AG09319 (cell line): ENCODE measurements around the gene FTSJ1.
"Not testable (repeated sequence)": the region's sequence is repeated elsewhere in the genome, so short reads cannot be mapped to it uniquely, and the experiment has no call there.

Experiments
- DNase-seq: peaks from one replicate; pipeline ENCODE4 v3.0.0-alpha.2; 2010; ENCODE audit warnings: low read depth; ENCODE audit errors: extremely low read depth
- TF ChIP-seq, protein P1 (sequence below): IDR thresholded peaks from 2 replicates; pipeline ENCODE4 v1.5.1; 2011; ENCODE audit warnings: low read depth, mild to moderate bottlenecking, inconsistent platforms, low read length, moderate library complexity

The FTSJ1 gene

DNA sequence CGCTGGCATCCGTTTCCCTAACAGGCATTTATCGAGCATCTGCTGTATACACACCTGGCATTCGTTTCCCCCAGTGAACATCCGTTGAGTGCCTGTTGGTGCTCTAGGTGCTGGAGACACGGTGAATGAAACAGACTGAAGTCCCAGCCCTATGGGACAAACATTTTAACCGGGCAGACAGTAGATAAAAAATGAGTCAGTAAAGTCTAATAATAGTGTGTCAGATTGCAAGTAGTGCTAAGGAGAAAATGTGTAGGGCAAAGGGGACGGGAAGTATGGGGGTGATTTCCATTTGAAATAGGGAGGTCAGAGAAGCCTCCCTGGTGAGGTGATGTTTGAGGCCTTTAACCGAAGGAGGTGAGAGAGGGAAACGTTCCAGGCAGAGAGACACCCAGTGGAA, 40.3 kb downstream of the FTSJ1 start:
- TF ChIP-seq, protein P1, sequence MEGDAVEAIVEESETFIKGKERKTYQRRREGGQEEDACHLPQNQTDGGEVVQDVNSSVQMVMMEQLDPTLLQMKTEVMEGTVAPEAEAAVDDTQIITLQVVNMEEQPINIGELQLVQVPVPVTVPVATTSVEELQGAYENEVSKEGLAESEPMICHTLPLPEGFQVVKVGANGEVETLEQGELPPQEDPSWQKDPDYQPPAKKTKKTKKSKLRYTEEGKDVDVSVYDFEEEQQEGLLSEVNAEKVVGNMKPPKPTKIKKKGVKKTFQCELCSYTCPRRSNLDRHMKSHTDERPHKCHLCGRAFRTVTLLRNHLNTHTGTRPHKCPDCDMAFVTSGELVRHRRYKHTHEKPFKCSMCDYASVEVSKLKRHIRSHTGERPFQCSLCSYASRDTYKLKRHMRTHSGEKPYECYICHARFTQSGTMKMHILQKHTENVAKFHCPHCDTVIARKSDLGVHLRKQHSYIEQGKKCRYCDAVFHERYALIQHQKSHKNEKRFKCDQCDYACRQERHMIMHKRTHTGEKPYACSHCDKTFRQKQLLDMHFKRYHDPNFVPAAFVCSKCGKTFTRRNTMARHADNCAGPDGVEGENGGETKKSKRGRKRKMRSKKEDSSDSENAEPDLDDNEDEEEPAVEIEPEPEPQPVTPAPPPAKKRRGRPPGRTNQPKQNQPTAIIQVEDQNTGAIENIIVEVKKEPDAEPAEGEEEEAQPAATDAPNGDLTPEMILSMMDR: no peak
- no peak for DNase-seq

DNA sequence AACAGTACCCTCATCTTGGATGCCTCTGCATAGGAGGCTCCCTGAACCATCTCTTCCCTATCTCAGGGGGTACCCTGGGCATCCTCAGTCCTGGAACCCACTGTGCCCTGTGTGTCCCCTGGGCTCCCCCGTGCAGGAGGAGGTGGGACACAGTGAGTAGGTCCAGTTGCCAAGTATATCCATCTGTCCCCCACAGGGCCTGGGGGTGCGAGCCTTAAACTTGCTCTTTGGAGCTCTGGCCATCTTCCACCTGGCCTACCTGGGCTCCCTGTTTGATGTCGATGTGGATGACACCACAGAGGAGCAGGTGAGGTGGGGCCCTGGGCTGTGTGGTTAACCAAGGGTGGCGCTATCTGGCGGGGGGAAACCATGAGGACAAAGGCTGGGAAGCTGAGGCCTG, 41.0 kb downstream of the FTSJ1 start:
- no peak for DNase-seq
- TF ChIP-seq, protein P1: no peak

DNA sequence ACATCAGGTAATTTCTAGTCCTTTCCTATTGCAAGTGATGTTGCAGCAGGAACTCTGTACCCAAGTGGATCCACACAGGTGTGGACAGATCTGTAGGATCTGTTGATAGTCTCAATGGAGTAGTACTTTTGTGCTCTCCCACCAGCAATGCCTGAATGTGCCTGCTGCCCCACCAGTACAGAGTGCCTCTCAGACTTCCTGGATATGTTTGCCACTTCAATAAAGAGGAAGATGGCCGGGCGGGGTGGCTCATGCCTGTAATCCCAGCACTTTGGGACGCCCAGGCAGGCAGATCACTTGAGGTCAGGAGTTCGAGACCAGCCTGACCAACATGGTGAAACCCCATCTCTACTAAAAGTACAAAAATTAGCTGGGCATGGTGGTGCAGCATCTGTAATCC, 43.5 kb downstream of the FTSJ1 start:
- not testable (repeated sequence) for DNase-seq

DNA sequence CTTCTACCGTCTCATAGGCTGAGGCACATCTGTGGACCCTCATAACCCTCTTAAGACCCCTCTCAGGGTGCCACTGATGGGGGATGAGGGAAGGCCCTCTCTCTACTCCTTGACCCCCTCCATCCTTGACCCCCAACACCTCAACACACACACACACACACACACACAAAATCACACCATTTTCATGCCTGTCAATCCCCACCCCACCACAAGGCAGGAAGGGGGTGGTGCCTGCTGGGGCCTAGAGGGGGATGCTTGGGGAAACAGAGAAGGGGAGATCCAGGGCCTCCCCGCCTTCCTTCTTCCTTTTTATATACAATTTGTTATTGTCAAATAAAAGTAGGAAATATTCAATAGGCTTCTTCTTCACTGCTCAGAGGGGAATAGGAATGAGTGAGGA, 44.5 kb downstream of the FTSJ1 start:
- DNase-seq: no peak
- TF ChIP-seq, protein P1: no peak

DNA sequence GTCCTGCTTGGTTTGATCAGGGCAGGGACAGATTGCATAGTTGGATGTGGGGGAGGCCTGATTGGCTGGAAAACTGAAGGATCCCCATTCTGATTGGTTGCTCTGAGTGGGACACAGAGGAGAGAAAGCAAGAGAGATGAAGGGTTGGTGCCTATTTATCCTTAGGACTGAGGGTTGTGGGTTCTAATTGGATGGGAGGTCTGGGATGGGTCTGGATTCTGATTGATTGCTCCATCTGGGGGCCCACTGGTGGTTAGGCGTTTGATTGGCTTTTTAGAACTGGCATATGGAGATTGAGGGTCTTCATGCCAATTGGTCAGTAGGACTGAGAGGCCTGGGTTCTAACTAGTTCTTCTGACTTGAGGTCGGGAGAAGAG, 45.0 kb downstream of the FTSJ1 start:
- TF ChIP-seq, protein P1: no peak
- no peak for DNase-seq

DNA sequence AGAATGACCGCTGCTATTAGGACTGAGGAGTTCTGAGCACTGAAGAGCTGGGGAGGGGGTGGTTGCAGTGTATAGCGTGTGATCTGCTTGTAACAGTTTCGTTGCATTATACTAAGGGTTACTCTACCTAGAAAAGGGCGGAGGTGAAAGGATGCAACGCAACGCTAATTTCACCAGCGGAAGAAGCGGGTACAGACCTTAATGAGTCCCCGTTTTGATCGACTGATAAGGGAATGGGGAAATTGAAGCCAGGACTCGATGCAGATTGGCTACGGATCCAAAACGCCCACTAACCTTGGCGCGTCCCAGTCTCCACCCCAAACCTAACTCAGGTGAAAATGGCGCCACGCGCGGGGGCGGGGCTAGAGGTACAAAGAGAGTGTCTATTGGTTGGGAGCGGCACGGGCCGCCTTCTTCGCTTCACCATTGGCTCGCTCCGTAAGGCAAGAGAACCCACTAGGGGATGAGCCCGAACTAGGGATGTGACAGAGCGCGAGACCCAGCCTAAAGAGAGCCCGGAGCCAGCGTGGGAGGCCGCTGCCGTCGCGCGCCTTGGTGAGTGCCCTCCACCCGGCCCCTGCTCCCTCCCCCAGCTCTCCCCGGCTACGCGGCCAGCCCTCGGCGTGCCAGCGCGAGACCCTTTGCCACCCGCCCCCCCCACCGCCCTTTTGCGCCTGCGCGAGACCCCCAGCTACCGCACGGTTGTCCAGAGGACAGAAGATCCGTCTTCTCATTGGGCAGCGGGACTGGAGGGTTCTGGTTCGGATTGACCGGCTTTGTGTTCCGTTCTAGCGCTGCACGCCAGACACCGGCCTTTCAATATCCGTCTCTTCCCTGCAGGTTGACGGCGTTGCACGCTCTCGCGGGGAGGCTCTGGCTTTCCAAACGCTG, 45.6 kb downstream of the FTSJ1 start, which contains the start of gene EBP:
EBP (plus strand) TSS at position 456 of the 891 bp plus-strand sequence. CDS start 1,964 bp downstream, outside the sequence.
- DNase-seq: peak; percentile 34
- TF ChIP-seq, protein P1: no peak

DNA sequence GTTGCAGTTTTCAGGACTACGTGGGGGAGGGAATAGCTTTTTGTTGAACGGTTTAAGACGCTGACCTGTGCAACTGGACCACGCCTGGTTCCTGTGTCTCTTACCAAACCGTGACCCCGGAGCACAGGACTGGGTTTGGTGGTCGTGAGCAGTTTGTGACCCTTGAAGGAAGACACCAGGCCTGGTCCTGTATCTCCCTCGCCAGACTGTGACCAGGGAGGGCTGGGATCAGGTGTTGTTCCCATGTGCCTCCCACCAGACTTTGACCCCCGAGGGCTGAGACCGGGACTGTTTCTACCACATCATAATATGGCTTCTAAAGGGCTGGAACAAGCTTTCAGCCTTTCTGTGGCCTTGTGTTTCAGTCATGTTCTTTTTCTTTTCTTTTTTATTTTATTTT, 46.3 kb downstream of the FTSJ1 start:
- TF ChIP-seq, protein P1: no peak
- no peak for DNase-seq

DNA sequence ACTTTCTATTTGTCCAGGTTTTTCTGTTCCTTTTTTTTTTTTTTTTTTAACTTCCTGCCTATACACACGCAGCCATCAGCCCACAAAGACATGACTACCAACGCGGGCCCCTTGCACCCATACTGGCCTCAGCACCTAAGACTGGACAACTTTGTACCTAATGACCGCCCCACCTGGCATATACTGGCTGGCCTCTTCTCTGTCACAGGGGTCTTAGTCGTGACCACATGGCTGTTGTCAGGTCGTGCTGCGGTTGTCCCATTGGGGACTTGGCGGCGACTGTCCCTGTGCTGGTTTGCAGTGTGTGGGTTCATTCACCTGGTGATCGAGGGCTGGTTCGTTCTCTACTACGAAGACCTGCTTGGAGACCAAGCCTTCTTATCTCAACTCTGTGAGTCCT, 47.7 kb downstream of the FTSJ1 start:
- TF ChIP-seq, protein P1: no peak
- DNase-seq: no peak

DNA sequence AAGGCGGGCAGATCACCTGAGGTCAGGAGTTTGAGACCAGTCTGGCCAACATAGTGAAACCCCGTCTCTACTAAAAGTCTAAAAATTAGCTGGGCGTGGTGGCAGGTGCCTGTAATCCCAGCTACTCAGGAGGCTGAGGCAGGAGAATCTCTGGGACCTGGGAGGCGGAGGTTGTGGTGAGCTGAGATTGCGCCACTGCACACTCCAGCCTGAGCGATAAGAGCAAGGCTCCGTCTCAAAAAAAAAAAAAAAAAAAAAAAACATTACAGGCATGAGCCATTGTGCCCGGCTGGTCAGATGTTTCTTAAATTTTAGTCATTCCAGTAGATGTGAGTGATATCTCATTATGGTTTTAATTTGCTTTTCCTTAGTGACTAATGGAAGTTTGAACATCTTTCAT, 49.9 kb downstream of the FTSJ1 start:
- not testable (repeated sequence) for DNase-seq
